ENCODE measurements around the gene ESYT3.

The ESYT3 gene

DNA sequence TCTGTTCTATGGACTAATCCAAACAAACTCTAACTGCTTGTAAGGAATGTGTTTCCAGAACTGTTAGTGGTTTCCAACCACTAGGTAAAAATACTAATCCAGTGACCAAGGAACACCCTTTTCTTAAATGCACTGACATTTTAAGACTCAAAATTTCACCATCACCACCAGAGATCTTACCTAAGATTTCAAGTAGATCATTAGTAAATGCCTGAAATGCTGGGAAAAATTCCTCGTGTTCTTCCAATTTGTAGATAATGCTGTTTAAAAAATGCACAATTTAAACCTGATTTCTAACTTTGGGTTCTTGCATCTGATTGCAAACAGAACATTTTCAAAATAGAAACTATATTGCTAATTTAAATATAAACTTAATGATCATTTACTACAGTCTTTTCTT lies 63.4 kb downstream of the ESYT3 start:
- no peak for DNase-seq (ENCODE audit: extremely low read depth, insufficient read length)
- Histone ChIP-seq H3K27me3 (replicated peaks; ENCODE audit: control insufficient read depth, insufficient read depth, low read length) (no peaks in the 10 kb centered on the region), H3K4me3 (replicated peaks; ENCODE audit: low read depth, low read length) (no peak overlapping the region), H3K36me3 (ENCODE audit: control insufficient read depth, insufficient read depth, low read length) (no peaks in the 10 kb centered on the region)
- TF ChIP-seq, protein P1, sequence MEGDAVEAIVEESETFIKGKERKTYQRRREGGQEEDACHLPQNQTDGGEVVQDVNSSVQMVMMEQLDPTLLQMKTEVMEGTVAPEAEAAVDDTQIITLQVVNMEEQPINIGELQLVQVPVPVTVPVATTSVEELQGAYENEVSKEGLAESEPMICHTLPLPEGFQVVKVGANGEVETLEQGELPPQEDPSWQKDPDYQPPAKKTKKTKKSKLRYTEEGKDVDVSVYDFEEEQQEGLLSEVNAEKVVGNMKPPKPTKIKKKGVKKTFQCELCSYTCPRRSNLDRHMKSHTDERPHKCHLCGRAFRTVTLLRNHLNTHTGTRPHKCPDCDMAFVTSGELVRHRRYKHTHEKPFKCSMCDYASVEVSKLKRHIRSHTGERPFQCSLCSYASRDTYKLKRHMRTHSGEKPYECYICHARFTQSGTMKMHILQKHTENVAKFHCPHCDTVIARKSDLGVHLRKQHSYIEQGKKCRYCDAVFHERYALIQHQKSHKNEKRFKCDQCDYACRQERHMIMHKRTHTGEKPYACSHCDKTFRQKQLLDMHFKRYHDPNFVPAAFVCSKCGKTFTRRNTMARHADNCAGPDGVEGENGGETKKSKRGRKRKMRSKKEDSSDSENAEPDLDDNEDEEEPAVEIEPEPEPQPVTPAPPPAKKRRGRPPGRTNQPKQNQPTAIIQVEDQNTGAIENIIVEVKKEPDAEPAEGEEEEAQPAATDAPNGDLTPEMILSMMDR (IDR thresholded peaks at IDR 0.05; ENCODE audit: insufficient read depth, low read length, poor library complexity, severe bottlenecking): no peak

DNA sequence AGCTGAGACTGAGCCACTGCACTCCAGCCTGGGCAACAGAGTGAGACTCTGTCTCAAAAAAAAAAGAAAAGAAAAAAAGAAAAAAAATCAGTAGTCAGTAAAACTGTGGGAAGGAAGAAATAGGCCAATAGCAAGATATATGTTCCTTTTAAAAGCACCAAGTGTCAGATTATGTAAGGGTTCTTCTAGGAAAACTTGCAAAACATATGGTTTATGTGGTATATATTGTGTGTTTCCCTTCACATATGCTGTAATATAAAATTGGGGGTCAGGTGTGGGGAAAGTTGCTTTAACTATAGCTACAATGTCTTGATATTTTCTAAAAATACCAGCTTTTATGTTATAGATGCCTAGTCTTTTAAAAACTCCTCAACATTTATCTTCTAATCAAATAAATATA lies 64.6 kb downstream of the ESYT3 start:
- TF ChIP-seq, protein P1 (IDR thresholded peaks at IDR 0.05; ENCODE audit: insufficient read depth, low read length, poor library complexity, severe bottlenecking): no peak
- H3K4me3 ChIP-seq (replicated peaks; ENCODE audit: low read depth, low read length): no peak overlapping the region
- no peak for DNase-seq (ENCODE audit: extremely low read depth, insufficient read length)
- H3K27me3 ChIP-seq (replicated peaks; ENCODE audit: control insufficient read depth, insufficient read depth, low read length): no peaks in the 10 kb centered on the region
- no peaks in the 10 kb centered on the region for H3K36me3 ChIP-seq (ENCODE audit: control insufficient read depth, insufficient read depth, low read length)

DNA sequence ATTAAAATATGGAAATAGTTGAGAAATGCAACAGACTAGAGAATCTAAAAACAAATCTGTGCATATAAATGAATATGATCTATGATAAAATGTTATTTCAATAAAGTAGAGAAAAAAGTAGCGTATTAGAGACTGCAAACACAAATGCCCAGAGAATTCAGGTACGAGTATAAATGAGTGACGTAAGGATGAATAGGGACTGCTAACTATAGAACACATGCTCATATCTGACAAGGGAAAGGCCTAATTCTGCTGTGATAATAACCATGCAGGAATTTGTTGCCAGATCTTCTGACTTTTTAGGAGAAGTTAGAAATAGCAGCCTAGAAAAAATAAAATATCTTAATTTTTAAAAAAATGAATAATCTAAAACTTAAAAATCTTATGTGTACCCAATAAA lies 73.1 kb downstream of the ESYT3 start:
- TF ChIP-seq, protein P1 (IDR thresholded peaks at IDR 0.05; ENCODE audit: insufficient read depth, low read length, poor library complexity, severe bottlenecking): no peak
- H3K27me3 ChIP-seq (replicated peaks; ENCODE audit: control insufficient read depth, insufficient read depth, low read length): no peaks in the 10 kb centered on the region
- H3K36me3 ChIP-seq (ENCODE audit: control insufficient read depth, insufficient read depth, low read length): no peaks in the 10 kb centered on the region
- DNase-seq (ENCODE audit: extremely low read depth, insufficient read length): no peak
- H3K4me3 ChIP-seq (replicated peaks; ENCODE audit: low read depth, low read length): no peak overlapping the region

DNA sequence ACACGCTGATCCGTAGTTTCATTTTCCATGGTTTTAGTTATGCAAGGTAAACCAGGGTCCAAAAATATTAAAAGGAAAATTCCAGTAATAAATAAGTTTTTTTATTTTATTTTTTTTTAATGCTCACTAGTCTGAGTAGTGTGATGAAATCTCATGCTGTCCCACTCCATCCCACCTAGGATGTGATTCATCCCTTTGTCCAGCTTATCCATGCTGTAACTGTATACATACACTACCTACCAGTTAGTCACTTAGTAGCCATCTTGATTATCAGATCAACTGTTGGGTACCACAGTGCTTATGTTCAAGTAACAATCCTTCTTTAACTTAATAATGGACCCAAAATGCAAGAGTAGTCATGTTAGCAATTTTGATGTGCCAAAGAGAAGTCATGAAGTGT lies 75.2 kb downstream of the ESYT3 start:
- no peaks in the 10 kb centered on the region for H3K36me3 ChIP-seq (ENCODE audit: control insufficient read depth, insufficient read depth, low read length)
- TF ChIP-seq, protein P1 (IDR thresholded peaks at IDR 0.05; ENCODE audit: insufficient read depth, low read length, poor library complexity, severe bottlenecking): no peak
- H3K27me3 ChIP-seq (replicated peaks; ENCODE audit: control insufficient read depth, insufficient read depth, low read length): no peaks in the 10 kb centered on the region
- H3K4me3 ChIP-seq (replicated peaks; ENCODE audit: low read depth, low read length): no peak overlapping the region
- no peak for DNase-seq (ENCODE audit: extremely low read depth, insufficient read length)

DNA sequence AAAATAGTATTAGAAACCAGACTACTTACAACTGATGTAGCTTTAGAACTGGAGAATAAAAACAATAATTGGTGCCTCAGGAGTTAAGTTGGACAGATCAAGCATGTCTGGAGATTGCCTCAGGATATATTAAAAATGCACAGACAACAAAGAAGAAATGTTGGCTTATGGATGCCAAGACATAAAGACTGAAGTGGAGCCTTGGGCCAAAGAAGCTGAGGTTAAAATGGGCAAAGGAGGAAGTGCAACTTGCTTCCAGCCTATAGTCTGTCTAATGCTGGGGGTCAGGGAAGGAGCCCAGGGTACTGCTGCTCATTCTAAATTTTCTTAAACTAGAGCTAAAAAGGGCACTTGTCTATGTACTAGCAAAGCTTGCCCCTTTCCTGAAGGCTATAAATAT lies 77.5 kb downstream of the ESYT3 start:
- no peaks in the 10 kb centered on the region for H3K27me3 ChIP-seq (replicated peaks; ENCODE audit: control insufficient read depth, insufficient read depth, low read length)
- DNase-seq (ENCODE audit: extremely low read depth, insufficient read length): no peak
- no peak overlapping the region for H3K4me3 ChIP-seq (replicated peaks; ENCODE audit: low read depth, low read length)
- no peaks in the 10 kb centered on the region for H3K36me3 ChIP-seq (ENCODE audit: control insufficient read depth, insufficient read depth, low read length)
- TF ChIP-seq, protein P1 (IDR thresholded peaks at IDR 0.05; ENCODE audit: insufficient read depth, low read length, poor library complexity, severe bottlenecking): no peak

Data from GM06990 (cell line).